GM19468 (cell line): ENCODE results near the gene SNURF.
A peak's percentile ranks its signal among the peaks of the same experiment; 100 is the strongest.
"Not testable (repeated sequence)": the region's sequence is repeated elsewhere in the genome, so short reads cannot be mapped to it uniquely, and the experiment has no call there.

Source experiments
- ATAC-seq: cut with Tn5 transposase; IDR thresholded peaks from one replicate; pipeline ENCODE4 v1.9.1; 2021; ENCODE audit warnings: mild to moderate bottlenecking, moderate library complexity, moderate number of reproducible peaks; ENCODE audit not compliant: unreplicated experiment; ENCODE audit errors: extremely low read depth

SNURF gene

GRCh38 chr15:24954783-24955530 lies at the start of gene SNURF, which contains the start of gene SNRPN:
TSS of gene SNURF (plus strand) at chr15:24954987. CDS start at chr15:24955049, 62 bp downstream.
TSS of gene SNRPN (plus strand) at chr15:24954987. CDS start at chr15:24974454, 19,467 bp downstream.
- no peak for ATAC-seq

DNA sequence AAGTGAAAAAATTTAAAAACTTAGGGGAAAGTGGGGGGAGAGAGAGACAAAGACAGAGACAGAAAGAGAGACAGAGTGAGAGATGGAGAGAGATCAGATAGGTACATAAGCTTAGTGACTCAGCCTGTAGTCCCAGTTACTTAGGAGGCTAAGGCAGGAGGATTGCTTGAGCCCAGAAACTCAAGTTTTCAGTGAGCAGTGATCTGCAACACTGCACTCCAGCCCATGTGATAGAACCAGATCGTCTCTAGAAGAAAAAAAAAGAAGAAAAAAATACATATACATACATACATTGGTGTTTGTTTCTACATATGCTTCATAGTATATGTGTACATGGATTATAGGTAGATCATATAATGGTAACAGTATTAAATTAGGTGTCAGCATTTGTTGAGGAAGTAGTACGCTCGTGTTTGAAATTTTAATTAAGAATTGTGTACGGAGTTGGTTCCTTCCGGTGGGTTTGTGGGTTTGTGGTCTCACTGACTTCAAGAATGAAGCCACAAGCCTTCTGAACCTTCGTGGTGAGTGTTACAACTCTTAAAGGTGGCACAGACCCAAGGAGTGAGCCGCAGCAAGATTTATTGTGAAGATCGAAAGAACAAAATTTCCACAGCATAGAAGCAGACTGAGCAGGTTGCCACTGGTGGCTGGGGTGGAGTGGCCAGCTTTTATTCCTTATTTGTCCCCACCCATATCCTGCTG lies 38.3 kb upstream of the SNURF start:
- no peak for ATAC-seq

DNA sequence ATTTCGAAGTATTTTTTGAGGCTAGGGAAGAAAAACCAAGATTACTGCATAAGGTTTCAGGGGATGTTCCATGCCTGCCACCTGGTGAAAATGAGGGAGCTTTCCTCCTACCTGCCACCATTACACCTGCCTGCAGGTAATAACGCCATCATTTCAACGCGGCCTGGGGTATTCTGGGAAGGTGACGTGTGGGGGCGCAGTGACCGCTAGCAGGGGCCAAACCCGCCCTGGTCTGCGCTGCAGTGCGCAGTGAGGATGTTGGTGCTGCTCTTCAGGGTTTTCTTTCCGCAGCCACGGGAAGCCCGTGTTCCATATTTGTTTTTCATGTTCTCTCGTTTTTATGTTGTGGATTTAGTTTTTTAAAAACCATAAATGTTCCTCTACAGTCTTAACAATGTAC lies 37.4 kb upstream of the SNURF start:
- ATAC-seq: no peak

- no peak for ATAC-seq
Observed at GRCh38 chr15:24919446-24919845, 35.3 kb upstream of the SNURF start.

- not testable (repeated sequence) for ATAC-seq
Observed at GRCh38 chr15:24922781-24923180, 32.0 kb upstream of the SNURF start.

DNA sequence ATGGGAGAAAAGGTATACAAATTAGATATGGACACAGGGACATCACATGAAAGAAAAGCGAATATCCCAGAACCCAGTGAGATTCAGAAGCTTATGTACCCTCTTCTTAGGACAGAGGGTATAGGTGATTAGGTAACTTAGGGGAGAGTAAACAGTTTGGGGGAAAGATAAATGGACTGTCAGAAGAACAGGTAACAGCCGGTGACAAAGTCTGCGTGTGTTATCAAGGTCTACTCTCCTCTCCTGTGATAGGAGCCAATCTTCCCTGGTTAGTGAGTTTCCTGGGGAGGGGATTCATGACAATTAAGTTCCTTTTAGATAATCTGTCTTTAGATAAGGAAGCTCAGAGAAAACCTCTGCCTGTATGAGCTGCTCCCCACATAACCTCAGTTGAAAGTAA lies 30.6 kb upstream of the SNURF start:
- ATAC-seq: no peak

DNA sequence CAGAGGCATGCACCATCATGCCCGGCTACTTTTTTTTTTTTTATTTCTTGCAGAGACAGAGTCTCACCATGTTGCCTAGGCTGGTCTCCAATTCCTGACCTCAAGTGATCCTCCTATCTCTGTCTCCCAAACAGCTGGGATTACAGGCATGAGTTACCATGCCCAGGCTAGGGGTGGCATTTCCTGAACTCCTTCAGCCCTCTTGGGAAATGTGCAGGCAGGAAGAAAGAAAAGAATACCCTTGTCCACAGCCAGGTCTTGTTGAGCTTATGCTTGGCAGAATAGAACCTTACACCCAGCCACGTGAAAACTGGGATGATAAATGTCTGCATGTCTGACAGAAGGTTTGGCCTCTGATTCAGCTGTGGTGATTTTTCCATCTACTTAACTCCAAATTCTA lies 30.2 kb upstream of the SNURF start:
- no peak for ATAC-seq

GRCh38 chr15:24931874-24932732 lies 22.7 kb upstream of the SNURF start:
- not testable (repeated sequence) for ATAC-seq

DNA sequence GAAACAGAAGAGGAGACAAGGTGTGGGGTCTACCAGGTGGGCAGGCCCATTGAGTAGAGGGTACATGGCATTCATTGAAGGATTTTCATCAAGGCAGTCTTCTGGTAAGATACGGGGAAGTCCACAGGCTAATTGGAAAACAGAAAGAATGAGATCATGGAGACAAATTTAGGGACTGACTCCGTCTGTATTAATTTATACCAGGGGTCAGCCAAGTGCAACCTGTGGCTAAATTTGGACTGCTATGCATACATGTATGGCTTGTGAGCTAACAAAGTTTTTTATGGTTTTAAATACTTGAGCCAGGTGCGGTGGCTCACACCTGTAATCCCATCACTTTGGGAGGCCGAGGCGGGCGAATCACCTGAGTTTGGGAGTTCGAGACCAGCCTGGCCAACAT lies 21.1 kb upstream of the SNURF start:
- ATAC-seq: no peak

GRCh38 chr15:24938224-24938623 lies 16.6 kb upstream of the SNURF start:
- not testable (repeated sequence) for ATAC-seq

GRCh38 chr15:24940236-24940635 lies 14.6 kb upstream of the SNURF start:
- ATAC-seq: no peak

DNA sequence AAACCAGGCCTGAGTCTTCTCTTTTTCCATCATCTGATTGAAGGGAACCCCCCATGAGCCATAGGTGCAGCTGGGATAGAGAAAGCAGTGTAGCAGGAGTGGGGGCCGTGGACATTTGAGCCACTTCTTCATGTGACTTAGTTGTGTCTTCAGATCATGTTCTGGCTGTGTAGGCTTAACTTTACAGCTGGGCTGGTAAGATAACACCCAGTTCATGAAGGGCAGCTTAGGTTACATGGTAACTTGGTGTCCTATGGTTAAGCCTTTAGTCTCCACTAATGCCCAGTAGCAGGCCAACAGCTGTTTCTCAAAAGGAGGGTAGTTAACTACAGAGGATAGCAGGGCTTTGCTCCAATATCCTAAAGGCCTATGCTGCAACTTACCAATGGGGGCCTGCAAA lies 11.4 kb upstream of the SNURF start:
- no peak for ATAC-seq

- no peak for ATAC-seq
Observed at GRCh38 chr15:24944954-24945353, 9.8 kb upstream of the SNURF start.

- ATAC-seq: no peak
Observed at GRCh38 chr15:24945711-24946110, 9.1 kb upstream of the SNURF start.

DNA sequence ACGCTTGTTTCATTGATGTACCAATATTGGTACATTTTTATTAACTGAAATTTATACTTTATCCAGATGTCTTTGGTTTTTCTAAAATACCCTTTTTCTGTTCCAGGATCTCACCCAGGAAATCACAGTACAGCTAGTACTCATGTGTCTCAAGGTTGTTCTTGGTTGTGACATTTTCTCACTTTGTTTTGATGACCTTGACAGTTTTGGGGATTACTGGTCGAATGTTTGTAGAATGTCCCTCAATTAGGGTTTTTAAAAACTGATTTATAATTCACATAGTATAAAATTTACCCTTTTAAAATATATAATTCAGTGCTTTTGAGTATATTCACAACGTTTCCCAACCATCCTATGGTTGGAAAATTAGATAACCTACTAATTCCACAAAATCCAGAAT lies 6.3 kb upstream of the SNURF start:
- ATAC-seq: no peak

GRCh38 chr15:24955531-24955921 lies 739 bp downstream of the SNURF start:
- no peak for ATAC-seq

- peak; percentile 69 for ATAC-seq
Observed at GRCh38 chr15:24956111-24956838, 1.5 kb downstream of the SNURF start.

- ATAC-seq: no peak
Observed at GRCh38 chr15:24957691-24958090, 2.9 kb downstream of the SNURF start.

- ATAC-seq: no peak
Observed at GRCh38 chr15:24961967-24962366, 7.2 kb downstream of the SNURF start.

- ATAC-seq: no peak
Observed at GRCh38 chr15:24962880-24963279, 8.1 kb downstream of the SNURF start.
